Gastroesophageal sphincter (tissue), 3 donors: ENCODE results near the gene COL18A1.

ENCODE experiments used
- CTCF ChIP-seq, 4 experiments: fragments of 200-600 bp in 2 of 4; fragments of 450-650 bp in 2 of 4; sonication (generic) in 1 of 4; IDR thresholded peaks; one replicate each; pipeline ENCODE4 v1.5.1; 2017 to 2019; ENCODE audit warnings: antibody characterized with exemption in 4 of 4, mild to moderate bottlenecking in 2 of 4, moderate library complexity in 2 of 4
- POLR2A ChIP-seq, 2 donors: fragments of 450-650 bp; IDR thresholded peaks; one replicate each; pipeline ENCODE4 v1.6.1; 2017; ENCODE audit warnings: antibody characterized with exemption in 2 of 2, mild to moderate bottlenecking in 2 of 2, moderate library complexity in 1 of 2

GRCh38 chr21:45490049-45490731 lies 85.2 kb downstream of the COL18A1 start:
- TF ChIP-seq CTCF (IDR thresholded peaks at IDR 0.05) (no peak), POLR2A (IDR thresholded peaks at IDR 0.05) (no peak)
